OCI-LY3 (cell line): Measurements from ENCODE around the gene RBMS3.

Source experiments
- H2AFZ ChIP-seq: fragments of 200-600, 300-600 bp; shearing (Covaris generic); 2 replicates; pipeline ENCODE4 v1.6.0; 2014; ENCODE audit warnings: antibody characterized with exemption, low read depth, low read length
- H3K27ac ChIP-seq: fragments of 200-600, 300-600 bp; sonication (generic); 2 replicates; pipeline ENCODE4 v1.5.1; 2014; ENCODE audit warnings: mild to moderate bottlenecking, low read length, moderate library complexity, mixed read lengths
- H3K27me3 ChIP-seq: fragments of 200-600, 300-600 bp; sonication (generic); 2 replicates; pipeline ENCODE4 v1.6.1; 2014; ENCODE audit warnings: low read depth, low read length, mixed read lengths
- H3K36me3 ChIP-seq: fragments of 200-600, 300-600 bp; sonication (generic); replicated peaks from 2 replicates; pipeline ENCODE3; 2014; ENCODE audit warnings: low read depth, low read length, mixed read lengths
- H3K4me1 ChIP-seq: fragments of 300-600, 200-600 bp; sonication (generic); 2 replicates; pipeline ENCODE4 v1.6.1; 2014; ENCODE audit warnings: low read length, mixed read lengths
- H3K4me2 ChIP-seq: fragments of 200-600, 300-600 bp; sonication (generic); 2 replicates; pipeline ENCODE4 v1.6.1; 2014; ENCODE audit warnings: low read length, mixed read lengths
- H3K4me3 ChIP-seq: fragments of 300-600, 200-600 bp; sonication (generic); 2 replicates; pipeline ENCODE4 v1.5.1; 2014; ENCODE audit warnings: antibody characterized with exemption, mild to moderate bottlenecking, low read length, moderate library complexity
- H3K79me2 ChIP-seq: fragments of 300-600, 200-600 bp; shearing (Covaris generic); 2 replicates; pipeline ENCODE4 v1.6.1; 2014; ENCODE audit warnings: mild to moderate bottlenecking, low read length, mixed read lengths
- H3K9ac ChIP-seq: fragments of 300-600, 200-600 bp; shearing (Covaris generic); 2 replicates; pipeline ENCODE4 v1.6.0; 2014; ENCODE audit warnings: mild to moderate bottlenecking, low read length, moderate library complexity
- H3K9me3 ChIP-seq: fragments of 200-600, 300-600 bp; shearing (Covaris generic); 2 replicates; pipeline ENCODE4 v1.6.1; 2014; ENCODE audit warnings: low read length, mixed read lengths; ENCODE audit not compliant: insufficient read depth
- H4K20me1 ChIP-seq: fragments of 200-600, 300-600 bp; sonication (generic); 2 replicates; pipeline ENCODE4 v1.6.1; 2016; ENCODE audit warnings: low read length, mixed read lengths; ENCODE audit not compliant: insufficient read depth
- EZH2phosphoT487 ChIP-seq: fragments of 200-600 bp; shearing (Covaris generic); IDR thresholded peaks from 2 replicates; pipeline ENCODE4 v1.6.1; 2018; ENCODE audit warnings: antibody characterized with exemption, mixed run types, low read depth
- TF ChIP-seq, protein P1 (sequence below): fragments of 200-600, 300-600 bp; sonication (generic); IDR thresholded peaks from 2 replicates; pipeline ENCODE4 v1.5.1; 2014; ENCODE audit warnings: antibody characterized with exemption, low read length, low read depth

RBMS3 gene

DNA sequence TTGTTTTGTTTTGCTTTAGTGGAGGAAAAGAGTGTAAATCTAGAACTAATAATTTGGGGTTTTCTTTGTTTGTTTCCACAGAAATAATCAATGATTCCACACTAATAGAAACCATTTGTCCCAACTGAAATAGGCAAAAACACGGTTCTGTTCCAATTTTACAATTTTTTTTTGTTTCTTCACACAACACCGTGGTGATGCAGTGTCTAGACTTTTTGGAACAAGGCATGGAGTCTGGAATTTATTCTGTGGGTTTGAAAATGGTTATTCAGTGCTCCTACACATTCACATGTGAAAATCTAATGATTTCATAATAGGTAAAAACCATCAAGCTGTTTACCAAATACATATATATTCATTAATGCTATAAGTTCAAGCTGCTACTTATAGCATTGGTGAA lies 696.5 kb downstream of the RBMS3 start:
- Histone ChIP-seq H3K4me2 (no peak overlapping the region), H3K9me3 (no peaks in the 10 kb centered on the region), H3K36me3 (no peaks in the 10 kb centered on the region), H2AFZ (no peak overlapping the region), H3K27ac (no peak overlapping the region), H3K79me2 (no peaks in the 10 kb centered on the region), H3K4me3 (no peak overlapping the region), H4K20me1 (no peaks in the 10 kb centered on the region), H3K4me1 (no peaks in the 10 kb centered on the region), H3K9ac (no peak overlapping the region), H3K27me3 (no peaks in the 10 kb centered on the region)
- TF ChIP-seq, protein P1, sequence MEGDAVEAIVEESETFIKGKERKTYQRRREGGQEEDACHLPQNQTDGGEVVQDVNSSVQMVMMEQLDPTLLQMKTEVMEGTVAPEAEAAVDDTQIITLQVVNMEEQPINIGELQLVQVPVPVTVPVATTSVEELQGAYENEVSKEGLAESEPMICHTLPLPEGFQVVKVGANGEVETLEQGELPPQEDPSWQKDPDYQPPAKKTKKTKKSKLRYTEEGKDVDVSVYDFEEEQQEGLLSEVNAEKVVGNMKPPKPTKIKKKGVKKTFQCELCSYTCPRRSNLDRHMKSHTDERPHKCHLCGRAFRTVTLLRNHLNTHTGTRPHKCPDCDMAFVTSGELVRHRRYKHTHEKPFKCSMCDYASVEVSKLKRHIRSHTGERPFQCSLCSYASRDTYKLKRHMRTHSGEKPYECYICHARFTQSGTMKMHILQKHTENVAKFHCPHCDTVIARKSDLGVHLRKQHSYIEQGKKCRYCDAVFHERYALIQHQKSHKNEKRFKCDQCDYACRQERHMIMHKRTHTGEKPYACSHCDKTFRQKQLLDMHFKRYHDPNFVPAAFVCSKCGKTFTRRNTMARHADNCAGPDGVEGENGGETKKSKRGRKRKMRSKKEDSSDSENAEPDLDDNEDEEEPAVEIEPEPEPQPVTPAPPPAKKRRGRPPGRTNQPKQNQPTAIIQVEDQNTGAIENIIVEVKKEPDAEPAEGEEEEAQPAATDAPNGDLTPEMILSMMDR: no peak
- no peak for TF ChIP-seq EZH2phosphoT487

DNA sequence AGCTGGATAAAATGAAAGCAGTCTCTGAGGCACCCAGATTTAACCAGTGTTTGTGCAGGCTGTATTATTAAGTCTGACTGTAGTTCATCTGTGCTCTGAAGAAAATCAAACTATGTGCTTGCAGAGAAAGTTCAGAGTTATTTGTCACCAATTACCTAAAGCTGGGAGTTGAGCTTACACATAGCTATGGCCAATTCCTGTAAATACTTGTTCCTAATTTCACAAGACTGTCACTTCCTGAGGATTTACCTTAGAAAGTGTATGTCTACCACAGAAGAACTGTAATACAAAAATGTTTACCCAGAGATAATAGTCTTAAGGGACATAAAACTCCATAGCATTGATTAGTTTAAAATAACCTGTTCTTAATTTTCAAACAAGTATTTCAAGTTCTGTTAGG lies 697.2 kb downstream of the RBMS3 start:
- TF ChIP-seq, protein P1: no peak
- no peak for TF ChIP-seq EZH2phosphoT487
- H4K20me1 ChIP-seq: no peaks in the 10 kb centered on the region
- H3K79me2 ChIP-seq: no peaks in the 10 kb centered on the region
- no peaks in the 10 kb centered on the region for H3K4me1 ChIP-seq
- H3K4me3 ChIP-seq: no peak overlapping the region
- no peak overlapping the region for H3K9ac ChIP-seq
- H3K27me3 ChIP-seq: no peaks in the 10 kb centered on the region
- H3K36me3 ChIP-seq: no peaks in the 10 kb centered on the region
- no peak overlapping the region for H3K4me2 ChIP-seq
- H3K27ac ChIP-seq: no peak overlapping the region
- no peak overlapping the region for H2AFZ ChIP-seq
- no peaks in the 10 kb centered on the region for H3K9me3 ChIP-seq

DNA sequence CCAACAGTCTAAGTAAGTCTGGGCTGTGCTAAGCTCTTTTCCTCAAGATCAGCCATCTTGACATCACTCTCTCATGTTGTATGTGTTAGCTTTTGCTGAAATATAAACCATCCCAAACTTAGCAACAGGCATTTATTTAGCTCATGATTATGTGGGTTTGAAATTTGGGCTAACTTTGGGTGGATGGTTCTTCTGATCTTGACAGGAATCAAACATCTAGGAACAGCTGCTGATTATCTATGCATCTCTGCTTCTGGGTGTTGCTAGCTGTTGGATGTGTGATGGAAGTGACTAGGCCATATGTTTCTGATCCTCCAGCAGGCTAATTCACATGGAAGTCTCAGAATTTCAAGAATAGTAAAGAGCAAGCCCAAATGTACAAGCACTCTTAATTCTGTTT lies 710.3 kb downstream of the RBMS3 start:
- Histone ChIP-seq H3K9me3 (no peaks in the 10 kb centered on the region), H3K4me3 (no peak overlapping the region), H3K4me2 (no peak overlapping the region), H3K4me1 (no peaks in the 10 kb centered on the region), H4K20me1 (no peaks in the 10 kb centered on the region), H3K9ac (no peak overlapping the region), H3K27ac (no peak overlapping the region), H3K79me2 (no peaks in the 10 kb centered on the region), H2AFZ (no peak overlapping the region), H3K36me3 (no peaks in the 10 kb centered on the region), H3K27me3 (no peaks in the 10 kb centered on the region)
- TF ChIP-seq, protein P1: no peak
- no peak for TF ChIP-seq EZH2phosphoT487

DNA sequence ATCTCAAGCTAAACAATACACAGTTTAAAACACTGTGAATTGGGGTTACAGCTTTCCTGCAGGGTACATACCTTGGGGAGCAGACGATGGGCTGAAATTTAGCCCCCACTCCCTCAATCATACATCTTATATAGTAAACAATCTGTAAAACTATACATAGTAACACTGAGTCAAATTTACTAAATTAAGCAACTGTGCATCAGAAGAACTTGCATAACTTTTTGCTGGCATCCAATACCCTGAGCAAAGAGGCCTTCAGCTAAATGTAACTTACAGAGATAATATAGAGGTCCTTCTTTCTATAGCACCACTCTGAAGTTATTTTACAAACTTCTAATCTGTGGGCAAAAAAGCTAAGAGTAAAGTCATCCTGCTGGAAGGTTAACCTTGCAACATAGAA lies 721.9 kb downstream of the RBMS3 start:
- H2AFZ ChIP-seq: no peak overlapping the region
- TF ChIP-seq EZH2phosphoT487: no peak
- TF ChIP-seq, protein P1: no peak

More for the DNA sequence above, 721.9 kb downstream of the RBMS3 start:
- H4K20me1 ChIP-seq: no peaks in the 10 kb centered on the region
- no peak overlapping the region for H3K4me3 ChIP-seq
- H3K9ac ChIP-seq: no peak overlapping the region
- H3K4me1 ChIP-seq: 0 out of 2 replicates have a peak, but pooled peaks cover 4% of the 10 kb centered on the region
- H3K36me3 ChIP-seq: no peaks in the 10 kb centered on the region
- H3K27me3 ChIP-seq: no peaks in the 10 kb centered on the region
- no peaks in the 10 kb centered on the region for H3K79me2 ChIP-seq
- no peaks in the 10 kb centered on the region for H3K9me3 ChIP-seq
- no peak overlapping the region for H3K27ac ChIP-seq
- no peak overlapping the region for H3K4me2 ChIP-seq
